Placental pericyte (primary cell): ENCODE results near the gene NOL6. TPM values are rescaled to one million over a fixed set of nuclear protein-coding genes. Genes with fewer than 3 reads are reported as not detected.

Source experiments
- small RNA-seq: library from RNA; depleted of rRNA; stranded (forward); fragments of <200 nt; gene quantifications from one replicate; pipeline ENCODE3, GENCODE V24; 2012; ENCODE audit warnings: low replicate concordance
- total RNA-seq: library from RNA; depleted of rRNA; stranded (reverse); fragments of >200 nt; gene quantifications from 2 replicates; pipeline ENCODE4 v1.2.3, GENCODE V29; 2012

NOL6 gene
- total RNA-seq: 35.0 and 61.0 TPM in 2 replicates

GRCh38 chr9:33473643-33474352 lies at the start of gene NOL6:
Gene NOL6, minus strand, starts transcription at chr9:33473924. Its CDS starts 82 bp downstream, at chr9:33473842.

GRCh38 chr9:33446946-33447798 lies 26.6 kb downstream of the NOL6 start, which contains the start of gene AQP3:
Gene AQP3, minus strand, starts transcription at chr9:33447593. Its CDS starts 63 bp downstream, at chr9:33447530.

Small RNAs within 50 kb of the gene (small RNA-seq; reads per million reads assigned to genes)
- gene AL356218.2 (not detected), gene MIR6851 (not detected)

Other genes starting within 250 kb of the NOL6 start
- 1.3 and 1.8 TPM in 2 replicates for gene SPINK4, start 233.8 kb downstream of the NOL6 start, total RNA-seq
- 25.2 and 65.2 TPM in 2 replicates for gene BAG1, start 209.2 kb downstream of the NOL6 start, total RNA-seq
- 61.8 and 111 TPM in 2 replicates for gene CHMP5, start 208.9 kb downstream of the NOL6 start, total RNA-seq
- gene NFX1, start 183.4 kb downstream of the NOL6 start, total RNA-seq: 34.2 and 37.4 TPM in 2 replicates
- gene AQP7, start 71.4 kb downstream of the NOL6 start, total RNA-seq: 0.44 TPM in 1 of 2 replicates, not detected in the other
- 1.9 and 5.9 TPM in 2 replicates for gene AQP3, start 26.3 kb downstream of the NOL6 start, total RNA-seq
- gene ANKRD18B, start 50.3 kb upstream of the NOL6 start, total RNA-seq: 1.1 and 4.9 TPM in 2 replicates